Ovary (tissue), 3 donors: ENCODE measurements around the gene MILR1.

Experiments
- CTCF ChIP-seq, 3 donors: fragments of 450-650 bp in 2 of 3; fragments of 200-600 bp in 1 of 3; IDR thresholded peaks; one replicate each; pipeline versions ENCODE4 v1.5.1 to v1.8.0; 2016 to 2022; ENCODE audit warnings: antibody characterized with exemption in 3 of 3, mild to moderate bottlenecking in 1 of 3
- POLR2A ChIP-seq: fragments of 450-650 bp; IDR thresholded peaks from one replicate; pipeline ENCODE4 v1.6.1; 2017; ENCODE audit warnings: antibody characterized with exemption, mild to moderate bottlenecking, moderate library complexity
- donor health status: DM: no; HTN: no; CAD: no.

- TF ChIP-seq POLR2A, result no peak
- no peak for TF ChIP-seq CTCF (IDR thresholded peaks at IDR 0.05)
These were observed 59.8 kb downstream of the MILR1 start for GRCh38 chr17:64508683-64509082.
